Vagina (tissue), 2 donors: Measurements from ENCODE around the gene CD300LB. TPM values are rescaled to one million over a fixed set of nuclear protein-coding genes. Genes with fewer than 3 reads are reported as not detected.

Source experiments
- DNase-seq, 2 donors: peaks; one replicate each; pipeline ENCODE4 v3.0.0-alpha.2; 2017; ENCODE audit errors: extremely low spot score in 2 of 2
- H3K27ac ChIP-seq: fragments of 200-600 bp; sonication (generic); one replicate; pipeline ENCODE4 v1.5.1; 2019
- H3K27me3 ChIP-seq: fragments of 200-600 bp; sonication (generic); one replicate; pipeline ENCODE4 v1.5.1; 2019
- H3K36me3 ChIP-seq, 2 donors: fragments of 200-600 bp; sonication (generic); one replicate each; pipeline ENCODE4 v1.5.1; 2017 to 2019
- H3K4me1 ChIP-seq: fragments of 200-600 bp; sonication (generic); one replicate; pipeline ENCODE4 v1.5.1; 2019
- H3K4me3 ChIP-seq, 2 donors: fragments of 200-600 bp; sonication (generic); 1 replicate in 1 of 2; 2 replicates in 1 of 2; pipeline ENCODE4 v1.5.1; 2016 to 2019
- H3K9me3 ChIP-seq: fragments of 200-600 bp; sonication (generic); one replicate; pipeline ENCODE4 v1.5.1; 2019
- POLR2A ChIP-seq, 2 donors: fragments of 450-650 bp; IDR thresholded peaks; one replicate each; pipeline ENCODE4 v1.6.1; 2017; ENCODE audit warnings: antibody characterized with exemption in 2 of 2, mild to moderate bottlenecking in 2 of 2, moderate library complexity in 2 of 2
- POLR2AphosphoS5 ChIP-seq, 2 donors: sonication (generic); formaldehyde crosslinking; IDR thresholded peaks; one replicate each; pipeline ENCODE4 v1.9.0; 2017; ENCODE audit warnings: antibody characterized with exemption in 2 of 2, mild to moderate bottlenecking in 2 of 2, low read depth in 1 of 2; ENCODE audit not compliant: insufficient read depth in 1 of 2
- intact Hi-C: fragments of 100-400 bp; cut with DNase I; formaldehyde crosslinking; loops from one replicate; pipeline ENCODE4 v1.15.1; 2023
- total RNA-seq: library from RNA; depleted of rRNA; stranded (reverse); fragments of >200 nt; gene quantifications from one replicate; pipeline ENCODE4 v1.2.3, GENCODE V29; 2016
- TF ChIP-seq, protein P1 (sequence below), 3 experiments: fragments of 450-650 bp in 2 of 3; fragments of 200-600 bp in 1 of 3; sonication (generic) in 1 of 3; IDR thresholded peaks; one replicate each; pipeline ENCODE4 v1.5.1; 2017 to 2019; ENCODE audit warnings: antibody characterized with exemption in 3 of 3, mild to moderate bottlenecking in 2 of 3, moderate library complexity in 2 of 3

CD300LB gene
- total RNA-seq, 1 donor from 2014 or later = 0.25 TPM

DNA sequence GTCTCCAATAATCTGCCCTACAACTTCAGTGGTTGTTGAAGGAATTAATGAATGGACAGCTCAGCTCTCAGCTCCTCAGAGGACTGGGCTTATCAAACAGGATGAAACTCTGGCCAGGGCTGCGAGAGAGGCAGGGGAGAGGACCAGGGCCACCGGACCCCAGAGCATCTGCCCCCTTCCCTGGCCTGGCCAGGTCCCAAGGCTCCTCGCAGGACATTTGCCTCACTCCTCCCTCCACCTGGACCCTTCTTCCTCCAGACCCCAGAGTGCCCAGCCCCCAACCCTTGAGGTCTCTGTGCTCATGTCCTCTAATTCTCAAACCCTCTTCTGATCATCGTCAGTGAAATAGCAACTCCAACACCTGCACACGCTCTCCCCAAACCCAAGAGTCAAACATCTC is 10.9 kb upstream of the CD300LB start:
- no peak for DNase-seq
- intact Hi-C loops = no loop called here
- H3K9me3 ChIP-seq = no peaks in the 10 kb centered on the region
- H3K36me3 ChIP-seq = no peaks in the 10 kb centered on the region
- H3K4me1 ChIP-seq = no peaks in the 10 kb centered on the region
- no peaks in the 10 kb centered on the region for H3K27me3 ChIP-seq
- TF ChIP-seq POLR2AphosphoS5 (IDR thresholded peaks at IDR 0.05; ENCODE audit: insufficient read depth in 1 of 2, low read depth in 1 of 2) (no peak), POLR2A (IDR thresholded peaks at IDR 0.05) (no peak)
- TF ChIP-seq, protein P1, sequence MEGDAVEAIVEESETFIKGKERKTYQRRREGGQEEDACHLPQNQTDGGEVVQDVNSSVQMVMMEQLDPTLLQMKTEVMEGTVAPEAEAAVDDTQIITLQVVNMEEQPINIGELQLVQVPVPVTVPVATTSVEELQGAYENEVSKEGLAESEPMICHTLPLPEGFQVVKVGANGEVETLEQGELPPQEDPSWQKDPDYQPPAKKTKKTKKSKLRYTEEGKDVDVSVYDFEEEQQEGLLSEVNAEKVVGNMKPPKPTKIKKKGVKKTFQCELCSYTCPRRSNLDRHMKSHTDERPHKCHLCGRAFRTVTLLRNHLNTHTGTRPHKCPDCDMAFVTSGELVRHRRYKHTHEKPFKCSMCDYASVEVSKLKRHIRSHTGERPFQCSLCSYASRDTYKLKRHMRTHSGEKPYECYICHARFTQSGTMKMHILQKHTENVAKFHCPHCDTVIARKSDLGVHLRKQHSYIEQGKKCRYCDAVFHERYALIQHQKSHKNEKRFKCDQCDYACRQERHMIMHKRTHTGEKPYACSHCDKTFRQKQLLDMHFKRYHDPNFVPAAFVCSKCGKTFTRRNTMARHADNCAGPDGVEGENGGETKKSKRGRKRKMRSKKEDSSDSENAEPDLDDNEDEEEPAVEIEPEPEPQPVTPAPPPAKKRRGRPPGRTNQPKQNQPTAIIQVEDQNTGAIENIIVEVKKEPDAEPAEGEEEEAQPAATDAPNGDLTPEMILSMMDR (IDR thresholded peaks at IDR 0.05) = no peak
- no peak overlapping the region for H3K4me3 ChIP-seq
- H3K27ac ChIP-seq = no peak overlapping the region

DNA sequence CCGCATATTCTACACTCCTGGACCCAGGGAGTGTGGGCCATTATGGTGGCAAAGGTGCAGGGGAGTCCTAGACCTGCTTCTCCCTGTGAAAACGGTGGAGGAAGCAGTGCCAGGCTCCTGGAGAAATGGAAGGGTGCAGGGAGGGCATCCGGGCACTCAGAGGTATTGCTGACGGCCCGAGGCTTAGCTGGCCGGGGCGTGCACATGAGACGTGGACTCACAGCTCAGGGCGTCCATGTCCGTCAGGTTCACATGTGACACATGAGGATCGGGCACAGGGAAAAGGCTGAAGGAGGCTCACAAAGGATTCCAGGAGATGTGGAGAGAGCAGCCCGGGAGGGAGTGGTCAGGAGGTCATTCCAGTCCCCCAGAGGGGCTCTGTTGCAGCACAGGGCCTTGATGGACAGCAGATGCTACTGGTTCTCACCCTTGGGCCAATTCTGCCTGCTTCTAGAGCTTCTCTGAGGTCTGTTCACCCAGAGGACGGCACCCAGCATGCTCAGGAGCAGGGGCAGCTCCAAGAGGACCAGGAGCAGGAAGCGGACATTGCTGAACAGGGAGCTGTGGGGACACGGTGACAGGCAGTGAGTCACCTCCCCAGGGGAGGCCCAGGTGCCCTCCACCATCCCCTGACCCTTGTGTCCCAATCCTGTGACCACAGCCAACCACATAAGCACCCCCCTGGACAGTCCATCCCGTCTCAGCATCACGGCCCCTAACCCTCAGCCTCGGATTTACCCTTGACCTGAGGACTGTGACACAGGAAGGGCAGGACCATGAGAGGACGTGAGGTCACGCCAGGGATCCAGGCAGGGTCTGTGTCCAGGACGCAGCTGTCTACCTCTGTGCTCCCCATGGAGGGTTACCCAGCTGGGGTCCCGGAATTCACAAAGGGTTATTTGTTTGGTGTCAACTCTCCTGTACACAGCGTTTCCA is 10.2 kb upstream of the CD300LB start:
- no peaks in the 10 kb centered on the region for H3K36me3 ChIP-seq
- no peak for DNase-seq
- intact Hi-C loops = no loop called here
- no peaks in the 10 kb centered on the region for H3K27me3 ChIP-seq
- H3K4me1 ChIP-seq = no peaks in the 10 kb centered on the region
- TF ChIP-seq POLR2AphosphoS5 (IDR thresholded peaks at IDR 0.05; ENCODE audit: insufficient read depth in 1 of 2, low read depth in 1 of 2) (no peak), POLR2A (IDR thresholded peaks at IDR 0.05) (no peak)
- TF ChIP-seq, protein P1 (IDR thresholded peaks at IDR 0.05) = no peak
- H3K4me3 ChIP-seq = no peak overlapping the region
- no peak overlapping the region for H3K27ac ChIP-seq
- H3K9me3 ChIP-seq = no peaks in the 10 kb centered on the region

DNA sequence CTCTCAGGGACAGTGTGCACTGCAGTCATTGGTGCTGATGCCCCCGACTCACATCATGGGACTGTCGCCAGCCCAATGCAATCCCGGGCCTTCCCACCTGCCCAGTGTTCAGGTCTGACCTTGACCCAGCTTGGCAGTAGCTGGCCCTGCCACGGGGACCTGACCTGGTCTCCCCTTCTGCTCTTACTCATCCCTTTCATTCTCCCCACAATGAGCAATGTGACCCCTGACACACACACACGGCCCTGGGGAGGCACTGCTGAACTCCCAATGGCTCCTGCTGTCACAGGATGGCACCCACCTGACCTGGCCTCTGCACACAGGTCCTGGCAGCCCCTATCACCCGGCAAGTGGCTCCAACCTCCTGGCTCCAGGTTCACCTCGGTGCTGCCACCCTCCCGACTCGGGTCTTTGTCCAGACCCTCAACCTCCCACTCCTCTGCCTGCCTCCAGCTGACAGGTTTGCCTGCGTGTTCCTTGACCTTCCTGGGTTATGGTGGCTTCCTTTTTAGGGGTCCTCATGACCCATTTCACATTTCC is 8.1 kb upstream of the CD300LB start:
- H3K27me3 ChIP-seq = no peaks in the 10 kb centered on the region
- H3K36me3 ChIP-seq = no peaks in the 10 kb centered on the region
- H3K4me1 ChIP-seq = no peaks in the 10 kb centered on the region
- no peaks in the 10 kb centered on the region for H3K9me3 ChIP-seq
- intact Hi-C loops = no loop called here
- no peak overlapping the region for H3K27ac ChIP-seq
- TF ChIP-seq, protein P1 (IDR thresholded peaks at IDR 0.05) = no peak
- no peak for TF ChIP-seq POLR2AphosphoS5 (IDR thresholded peaks at IDR 0.05; ENCODE audit: insufficient read depth in 1 of 2, low read depth in 1 of 2)
- TF ChIP-seq POLR2A (IDR thresholded peaks at IDR 0.05) = no peak
- H3K4me3 ChIP-seq = no peak overlapping the region
- no peak for DNase-seq

DNA sequence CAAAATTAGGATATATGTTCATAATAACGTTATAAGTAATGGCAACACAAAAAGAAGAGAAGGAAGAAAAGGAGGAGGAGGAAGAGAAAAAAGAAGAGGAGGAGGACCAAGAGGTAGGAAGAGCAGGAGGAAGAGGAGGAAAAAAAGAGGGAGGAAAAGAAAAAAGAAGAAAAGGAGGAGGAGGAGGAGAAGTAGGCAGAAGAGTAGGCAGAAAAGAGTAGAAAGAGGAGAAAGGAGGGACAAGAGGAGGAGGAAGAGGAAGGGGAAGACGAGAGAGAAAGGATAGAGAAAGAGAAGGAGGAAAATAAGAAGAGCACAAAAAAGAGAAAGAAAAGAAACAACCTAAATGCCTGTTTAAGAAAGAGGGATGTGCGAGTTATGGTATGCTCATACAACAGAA is 5.6 kb upstream of the CD300LB start:
- Histone ChIP-seq H3K27me3 (no peaks in the 10 kb centered on the region), H3K36me3 (no peaks in the 10 kb centered on the region), H3K27ac (no peak overlapping the region), H3K9me3 (no peaks in the 10 kb centered on the region), H3K4me3 (no peak overlapping the region), H3K4me1 (no peaks in the 10 kb centered on the region)
- intact Hi-C loops = no loop called here
- no peak for DNase-seq
- no peak for TF ChIP-seq POLR2A (IDR thresholded peaks at IDR 0.05)
- TF ChIP-seq, protein P1 (IDR thresholded peaks at IDR 0.05) = no peak
- TF ChIP-seq POLR2AphosphoS5 (IDR thresholded peaks at IDR 0.05; ENCODE audit: insufficient read depth in 1 of 2, low read depth in 1 of 2) = no peak

DNA sequence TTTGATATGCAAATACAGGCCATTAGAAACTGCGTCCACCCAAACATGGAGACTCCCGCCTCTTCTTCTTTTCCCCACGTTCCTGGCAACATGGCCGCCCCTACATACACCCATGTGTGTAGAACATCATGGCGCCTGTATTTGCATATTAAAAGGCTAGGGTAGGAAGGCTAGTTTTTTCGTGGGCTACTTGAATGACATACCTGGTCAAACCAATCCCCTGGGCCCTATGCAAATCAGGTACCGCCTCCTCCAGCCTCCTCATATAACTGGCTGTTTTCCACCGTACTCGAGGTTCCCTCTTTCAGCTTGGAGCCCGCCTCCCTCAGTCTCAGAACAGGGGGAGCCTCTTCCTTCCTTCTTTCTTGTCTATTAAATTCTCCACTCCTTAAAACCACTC is 840 bp upstream of the CD300LB start:
- intact Hi-C loops = no loop called here
- no peak overlapping the region for H3K27ac ChIP-seq
- no peaks in the 10 kb centered on the region for H3K36me3 ChIP-seq
- H3K4me1 ChIP-seq = no peaks in the 10 kb centered on the region
- H3K9me3 ChIP-seq = no peaks in the 10 kb centered on the region
- H3K27me3 ChIP-seq = no peaks in the 10 kb centered on the region
- TF ChIP-seq POLR2A (IDR thresholded peaks at IDR 0.05) = peak in 1 of 2 donors; percentile 14
- TF ChIP-seq, protein P1 (IDR thresholded peaks at IDR 0.05) = no peak
- TF ChIP-seq POLR2AphosphoS5 (IDR thresholded peaks at IDR 0.05; ENCODE audit: insufficient read depth in 1 of 2, low read depth in 1 of 2) = no peak
- DNase-seq = peak; percentile 72 to 79
- H3K4me3 ChIP-seq = no peak overlapping the region
